HepG2 (cell line): ENCODE measurements around the gene TACC2. TPM values are rescaled to one million over a fixed set of nuclear protein-coding genes. Genes with fewer than 3 reads are reported as not detected.

ENCODE experiments used
- ATAC-seq: fragments of 200-7000 bp; cut with Tn5 transposase; 3 replicates; pipeline ENCODE4 v1.9.1; 2020; ENCODE audit warnings: mild to moderate bottlenecking, moderate library complexity
- BruUV-seq: library from RNA; stranded (reverse); fragments of 400-500 nt; replicated peaks from 2 replicates; lab custom pipeline; 2021; lab: Mats Ljungman, UMichigan
- CTCF ChIA-PET: fragments of 300-600 bp; formaldehyde crosslinking; extraction: SDS; loops from one replicate; lab custom pipeline; 2021; ENCODE audit warnings: low total read pairs, inconsistent platforms, low intra/inter-chr PET ratio; lab: Yijun Ruan, JAX
- POLR2A ChIA-PET: fragments of 350-600 bp; sonication (Branson Sonifier 250); formaldehyde crosslinking; loops from one replicate; lab custom pipeline; 2020; ENCODE audit warnings: antibody characterized with exemption, inconsistent platforms; lab: Yijun Ruan, JAX
- DNase-seq: peaks from one replicate; pipeline ENCODE4 v3.0.0-alpha.2; 2015; ENCODE audit warnings: low spot score
- FAIRE-seq: peaks from 3 replicates; lab custom pipeline; 2011; peaks lifted over from hg19 to GRCh38; lab: Jason Lieb, UNC
- H2AFZ ChIP-seq: one replicate; pipeline ENCODE4 v1.6.1; 2011; ENCODE audit warnings: low read length, inconsistent platforms
- H3K27ac ChIP-seq: fragments of 300-600 bp; 3 replicates; pipeline ENCODE4 v1.8.0; 2011; ENCODE audit warnings: mixed run types, mild to moderate bottlenecking, mixed read lengths, low read length, inconsistent platforms; ENCODE audit not compliant: insufficient read depth; ENCODE audit errors: extremely low read length
- H3K27me3 ChIP-seq, 2 experiments: fragments of 200-600 bp in 1 of 2; 2 replicates in 1 of 2; 3 replicates in 1 of 2; pipeline versions ENCODE4 v1.6.0 to v1.8.0; 2011; ENCODE audit warnings: low read length in 2 of 2, mild to moderate bottlenecking in 2 of 2, moderate library complexity in 2 of 2, inconsistent platforms in 1 of 2; ENCODE audit not compliant: insufficient read depth in 2 of 2, control insufficient read depth in 1 of 2
- H3K36me3 ChIP-seq, 2 experiments: fragments of 200-600 bp in 1 of 2; replicated peaks in 1 of 2; 2 replicates in 1 of 2; 3 replicates in 1 of 2; pipeline versions ENCODE4 v1.5.1 to v1.8.0; 2011; ENCODE audit warnings: low read length in 2 of 2, inconsistent platforms in 1 of 2; ENCODE audit not compliant: insufficient read depth in 2 of 2, control insufficient read depth in 1 of 2
- H3K4me1 ChIP-seq: 2 replicates; pipeline ENCODE4 v1.5.1; 2012; ENCODE audit warnings: low read length, inconsistent platforms; ENCODE audit not compliant: insufficient read depth
- H3K4me2 ChIP-seq: 2 replicates; pipeline ENCODE4 v1.6.0; 2011; ENCODE audit warnings: low read depth, low read length, inconsistent platforms
- H3K4me3 ChIP-seq, 3 experiments: fragments of 200-600 bp in 1 of 3; sonication (generic), shearing (Covaris generic) in 1 of 3; replicated peaks in 1 of 3; 2 replicates each; pipeline ENCODE4 v1.5.1; 2011 to 2016; ENCODE audit warnings: low read length in 3 of 3, inconsistent platforms in 2 of 3, low read depth in 2 of 3, mild to moderate bottlenecking in 2 of 3, control low read depth in 1 of 3, mixed read lengths in 1 of 3; ENCODE audit not compliant: insufficient read depth in 1 of 3
- H3K79me2 ChIP-seq: one replicate; pipeline ENCODE4 v1.6.1; 2011; ENCODE audit warnings: low read length, inconsistent platforms; ENCODE audit not compliant: insufficient read depth
- H3K9ac ChIP-seq: 2 replicates; pipeline ENCODE4 v1.6.0; 2011; ENCODE audit warnings: mild to moderate bottlenecking, low read depth, low read length, inconsistent platforms; ENCODE audit not compliant: insufficient read depth
- H3K9me3 ChIP-seq: 2 replicates; pipeline ENCODE4 v1.5.1; 2012; ENCODE audit warnings: mild to moderate bottlenecking, low read length
- H4K20me1 ChIP-seq: 2 replicates; pipeline ENCODE4 v1.6.0; 2011; ENCODE audit warnings: inconsistent platforms, mild to moderate bottlenecking, low read length, moderate library complexity; ENCODE audit not compliant: insufficient read depth
- ARID4A ChIP-seq: sonication (generic); formaldehyde crosslinking; IDR thresholded peaks from 2 replicates; pipeline ENCODE4 v1.5.0; 2020; ENCODE audit warnings: mild to moderate bottlenecking, missing genetic modification reagents, borderline replicate concordance
- MAZ ChIP-seq, 2 experiments: sonication (generic) in 1 of 2; formaldehyde crosslinking in 1 of 2; IDR thresholded peaks; 2 replicates each; pipeline versions ENCODE4 v1.5.0 to v1.6.1; 2012 to 2020; ENCODE audit warnings: low read depth in 2 of 2, mild to moderate bottlenecking in 2 of 2, borderline replicate concordance in 1 of 2, improper control_type of control experiment in 1 of 2, low read length in 1 of 2, missing genetic modification reagents in 1 of 2, moderate library complexity in 1 of 2
- MIXL1 ChIP-seq: IDR thresholded peaks from 2 replicates; pipeline ENCODE4 v1.6.1; 2016
- TOE1 ChIP-seq: sonication (generic); formaldehyde crosslinking; IDR thresholded peaks from 2 replicates; pipeline ENCODE4 v1.4.0; 2020; ENCODE audit warnings: mild to moderate bottlenecking, missing genetic modification reagents
- TRAFD1 ChIP-seq: sonication (generic); formaldehyde crosslinking; IDR thresholded peaks from 2 replicates; pipeline ENCODE4 v1.5.1; 2020; ENCODE audit warnings: missing genetic modification reagents, mild to moderate bottlenecking, borderline replicate concordance
- TRIM22 ChIP-seq: fragments of 450-650 bp; IDR thresholded peaks from 2 replicates; pipeline ENCODE4 v1.6.1; 2017
- ZC3H4 ChIP-seq: sonication (generic); formaldehyde crosslinking; IDR thresholded peaks from 2 replicates; pipeline ENCODE4 v1.4.0; 2020; ENCODE audit warnings: missing genetic modification reagents, borderline replicate concordance
- ZNF574 ChIP-seq: sonication (generic); formaldehyde crosslinking; IDR thresholded peaks from 2 replicates; pipeline ENCODE4 v1.4.0; 2020; ENCODE audit warnings: missing genetic modification reagents
- WGBS: methylation state at CpG from one replicate; pipeline ENCODE4 v1.1.6; 2017; ENCODE audit warnings: low lambda C conversion rate; 5-methylcytosine and 5-hydroxymethylcytosine counted together
- in situ Hi-C: cut with HindIII; loops from 2 replicates; pipeline ENCODE4 v1.10.0; 2017; ENCODE audit warnings: low pct_unique_long_range_greater_than_20kb; ENCODE audit not compliant: extremely low pct_ligation_motif_present
- intact Hi-C: fragments of 100-400 bp; cut with micrococcal nuclease; formaldehyde crosslinking; loops from one replicate; pipeline ENCODE4 v1.10.0; 2022; ENCODE audit not compliant: unreplicated experiment
- polyA plus RNA-seq, 8 experiments: library from polyadenylated mRNA; depleted of rRNA in 3 of 8; stranded (reverse) in 7 of 8; unstranded in 1 of 8; fragments of >200 nt; fragmentation: Illumina TruSeq in 4 of 8; extraction: Trizol in 4 of 8; gene quantifications; 2 replicates each; pipeline versions ENCODE4 v1.2.1 to v1.2.3, GENCODE V29; 2011 to 2016; ENCODE audit warnings: low read depth in 4 of 8, missing spikeins in 1 of 8, mixed read lengths in 1 of 8; ENCODE audit not compliant: insufficient read depth in 1 of 8
- total RNA-seq, 5 experiments: library from RNA; depleted of rRNA; stranded (reverse); fragments of >200 nt; fragmentation: Illumina TruSeq; extraction: Trizol; gene quantifications; 2 replicates each; pipeline ENCODE4 v1.2.3, GENCODE V29; 2016; ENCODE audit warnings: low read depth in 1 of 5

TACC2 gene
- total and polyA plus RNA-seq, 2 of the 13 experiments (the other 11 are each of a cell fraction or from before 2014, with no cell fraction given), result 11.8 to 16.0 TPM

- POLR2A ChIA-PET, result no interaction called here
- H3K4me1 ChIP-seq, result peaks cover 21% of the 10 kb centered on the region
- peaks cover 0 to 12% of the 10 kb centered on the region in 2 experiments; a peak in 3 of 5 replicates for H3K36me3 ChIP-seq
- H3K4me2 ChIP-seq, result no peak overlapping the region
- WGBS, result 98% methylated on average over 16 of the region's 19 CpGs
- BruUV-seq, result no TSS peak
- H3K27ac ChIP-seq, result no peak overlapping the region
- CTCF ChIA-PET, result no interaction called here
- in situ Hi-C loops (no loop called here), intact Hi-C loops (no loop called here)
- no peaks in the 10 kb centered on the region for H3K9me3 ChIP-seq
- H3K9ac ChIP-seq, result no peak overlapping the region
- FAIRE-seq (no peak), DNase-seq (no peak), ATAC-seq (no peak)
- H2AFZ ChIP-seq, result no peak overlapping the region
- TF ChIP-seq ZNF574 (CRISPR knock-in tag), result no peak
- TF ChIP-seq ARID4A (CRISPR knock-in tag), result no peak
- no peak for TF ChIP-seq TRIM22
- no peak for TF ChIP-seq TRAFD1 (CRISPR knock-in tag)
- no peak for TF ChIP-seq ZC3H4 (CRISPR knock-in tag)
- no peak for TF ChIP-seq MAZ (IDR thresholded peaks at IDR 0.05; ENCODE audit: borderline replicate concordance, low read depth, low read length)
- TF ChIP-seq MAZ (CRISPR knock-in tag; IDR thresholded peaks at IDR 0.05; ENCODE audit: low read depth), result no peak
- no peak for TF ChIP-seq MIXL1 (CRISPR knock-in tag)
- TF ChIP-seq TOE1 (CRISPR knock-in tag), result no peak
- peaks cover 5% of the 10 kb centered on the region; the same call in 1 of the 2 replicates for H4K20me1 ChIP-seq
- H3K27me3 ChIP-seq, result no peaks in the 10 kb centered on the region
- peaks cover 19% of the 10 kb centered on the region for H3K79me2 ChIP-seq
- H3K4me3 ChIP-seq, result no peak overlapping the region
Measured at GRCh38 chr10:122186816-122187810, 198.2 kb downstream of the TACC2 start.
